GM12872 (cell line): ENCODE measurements around the gene KLF6.

Experiments
- TF ChIP-seq, protein P1 (sequence below): IDR thresholded peaks from 3 replicates; pipeline ENCODE4 v1.5.1; 2011; ENCODE audit warnings: low read depth, mild to moderate bottlenecking, low read length, moderate library complexity; ENCODE audit not compliant: insufficient read depth

The KLF6 gene

GRCh38 chr10:3807928-3808496, 23.0 kb upstream of the KLF6 start:
- TF ChIP-seq, protein P1, sequence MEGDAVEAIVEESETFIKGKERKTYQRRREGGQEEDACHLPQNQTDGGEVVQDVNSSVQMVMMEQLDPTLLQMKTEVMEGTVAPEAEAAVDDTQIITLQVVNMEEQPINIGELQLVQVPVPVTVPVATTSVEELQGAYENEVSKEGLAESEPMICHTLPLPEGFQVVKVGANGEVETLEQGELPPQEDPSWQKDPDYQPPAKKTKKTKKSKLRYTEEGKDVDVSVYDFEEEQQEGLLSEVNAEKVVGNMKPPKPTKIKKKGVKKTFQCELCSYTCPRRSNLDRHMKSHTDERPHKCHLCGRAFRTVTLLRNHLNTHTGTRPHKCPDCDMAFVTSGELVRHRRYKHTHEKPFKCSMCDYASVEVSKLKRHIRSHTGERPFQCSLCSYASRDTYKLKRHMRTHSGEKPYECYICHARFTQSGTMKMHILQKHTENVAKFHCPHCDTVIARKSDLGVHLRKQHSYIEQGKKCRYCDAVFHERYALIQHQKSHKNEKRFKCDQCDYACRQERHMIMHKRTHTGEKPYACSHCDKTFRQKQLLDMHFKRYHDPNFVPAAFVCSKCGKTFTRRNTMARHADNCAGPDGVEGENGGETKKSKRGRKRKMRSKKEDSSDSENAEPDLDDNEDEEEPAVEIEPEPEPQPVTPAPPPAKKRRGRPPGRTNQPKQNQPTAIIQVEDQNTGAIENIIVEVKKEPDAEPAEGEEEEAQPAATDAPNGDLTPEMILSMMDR, result no peak

DNA sequence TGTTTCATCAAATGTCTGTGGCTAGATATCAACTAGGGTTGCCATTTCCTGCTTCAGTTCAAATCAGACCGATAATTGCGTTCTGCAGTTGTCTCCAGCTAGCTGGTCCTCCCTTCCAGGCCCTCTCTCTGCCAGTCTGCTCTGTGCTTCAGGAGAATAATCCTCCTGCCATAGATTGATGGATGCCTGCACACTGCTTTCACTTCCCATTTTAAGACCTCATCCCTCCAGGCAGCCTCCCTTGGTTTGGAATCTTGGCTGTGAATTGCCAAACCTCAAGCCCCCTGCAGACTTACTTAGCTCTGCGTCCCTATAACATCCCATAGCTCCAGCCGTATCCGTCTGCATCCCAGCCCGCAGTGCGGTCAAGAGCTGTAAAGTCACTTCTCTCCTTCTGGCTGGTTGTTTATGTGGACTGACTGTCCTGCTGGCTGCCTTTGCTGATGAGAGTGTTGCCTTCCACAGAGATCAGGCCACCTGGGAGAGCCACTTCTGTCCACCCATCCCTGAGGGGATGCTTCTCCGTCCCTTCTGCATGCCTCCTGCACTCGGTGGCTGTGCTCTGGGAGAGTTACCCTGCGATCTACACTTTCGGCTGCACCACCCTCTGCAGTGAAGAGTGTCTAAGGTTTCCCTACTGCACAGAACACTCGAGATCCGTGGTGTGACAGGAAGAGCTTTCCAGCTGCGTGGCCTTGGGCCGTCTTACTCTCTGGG, 22.4 kb upstream of the KLF6 start:
- TF ChIP-seq, protein P1, result no peak

GRCh38 chr10:3806603-3807002, 21.6 kb upstream of the KLF6 start:
- TF ChIP-seq, protein P1, result no peak

- TF ChIP-seq, protein P1, result no peak
These were observed 20.9 kb upstream of the KLF6 start for GRCh38 chr10:3805791-3806461.

GRCh38 chr10:3805201-3805790, 20.3 kb upstream of the KLF6 start:
- TF ChIP-seq, protein P1, result no peak

- TF ChIP-seq, protein P1, result no peak
These were observed 19.1 kb upstream of the KLF6 start for GRCh38 chr10:3803927-3804741.
